ENCODE measurements around the gene PLXDC2. TPM values are rescaled to one million over a fixed set of nuclear protein-coding genes. Genes with fewer than 3 reads are reported as not detected.

PLXDC2 gene
- total RNA-seq, 1 experiment from 2014 or later = 0.20 TPM

GRCh38 chr10:20156511-20156910 lies 340.3 kb downstream of the PLXDC2 start:
- intact Hi-C loops (cut with micrococcal nuclease) = no loop called here
- H3K9me3 ChIP-seq (ENCODE audit: control insufficient read depth in 1 of 2, insufficient read depth in 1 of 2, low read depth in 1 of 2, low read length in 2 of 2) = peaks cover 8 to 17% of the 10 kb centered on the region in 2 experiments; a peak in 2 of 4 replicates
- no peaks in the 10 kb centered on the region for H3K36me3 ChIP-seq (ENCODE audit: control insufficient read depth in 1 of 2, insufficient read depth in 2 of 2, low read length in 2 of 2)
- ATAC-seq (no peak), DNase-seq (ENCODE audit: low read depth, low spot score) (no peak)
- ChIA-PET RAD21 (ENCODE audit: low non-redundant PET in 1 of 2, low total read pairs in 2 of 2, uncharacterized antibody in 2 of 2, unreplicated experiment in 2 of 2) (no interaction called here), CTCF (no interaction called here), POLR2A (no interaction called here)
- TF ChIP-seq CTCF (IDR thresholded peaks at IDR 0.05 in 2 of 3, conservative IDR thresholded peaks at IDR 0.05 in 1 of 3; ENCODE audit: borderline replicate concordance in 1 of 3, insufficient read depth in 1 of 3, low read depth in 2 of 3, low read length in 2 of 3) (no peak), EZH2phosphoT487 (IDR thresholded peaks at IDR 0.05; ENCODE audit: borderline replicate concordance) (no peak), EGR1 (IDR thresholded peaks at IDR 0.05; ENCODE audit: low read depth) (no peak), ZFX (IDR thresholded peaks at IDR 0.05) (no peak), RAD21 (IDR thresholded peaks at IDR 0.05; ENCODE audit: low read depth) (no peak), YY1 (IDR thresholded peaks at IDR 0.05; ENCODE audit: extremely low read depth, insufficient replicate concordance, low read depth, low read length) (no peak), CBX3 (IDR thresholded peaks at IDR 0.05; ENCODE audit: low read depth) (no peak), JUND (IDR thresholded peaks at IDR 0.05) (no peak), SRF (IDR thresholded peaks at IDR 0.05; ENCODE audit: low read depth) (no peak), ZBTB33 (IDR thresholded peaks at IDR 0.05; ENCODE audit: extremely low read depth, insufficient replicate concordance, low read length) (no peak), REST (IDR thresholded peaks at IDR 0.05; ENCODE audit: low read depth) (no peak), POLR2A (IDR thresholded peaks at IDR 0.05; ENCODE audit: borderline replicate concordance, extremely low read depth, insufficient read depth, insufficient read length) (no peak), EZH2 (IDR thresholded peaks at IDR 0.05) (no peak), TCF7L2 (IDR thresholded peaks at IDR 0.05; ENCODE audit: borderline replicate concordance, extremely low read depth, insufficient read depth, insufficient read length) (no peak), ELF1 (IDR thresholded peaks at IDR 0.05; ENCODE audit: borderline replicate concordance, low read depth) (no peak)
- no peak overlapping the region for H2AFZ ChIP-seq (ENCODE audit: low read depth, low read length, poor library complexity, severe bottlenecking)
- H3K79me2 ChIP-seq (ENCODE audit: insufficient read depth, low read length) = no peaks in the 10 kb centered on the region
- no peaks in the 10 kb centered on the region for H3K9me2 ChIP-seq (ENCODE audit: insufficient read depth)
- BruUV-seq (replicated peaks) = no TSS peak
- no peak overlapping the region for H3K27ac ChIP-seq (ENCODE audit: low read depth, low read length)
- H3K4me2 ChIP-seq (ENCODE audit: low read length) = no peak overlapping the region
- H3K27me3 ChIP-seq (ENCODE audit: insufficient read depth, low read length) = no peaks in the 10 kb centered on the region
- no peak overlapping the region for H3K9ac ChIP-seq (ENCODE audit: low read length)
- H4K20me1 ChIP-seq (ENCODE audit: insufficient read depth) = no peaks in the 10 kb centered on the region
- no peaks in the 10 kb centered on the region for H3K4me1 ChIP-seq (ENCODE audit: control insufficient read depth in 1 of 2, insufficient read depth in 2 of 2, low read length in 2 of 2)
- H3K4me3 ChIP-seq (replicated peaks in 1 of 2; ENCODE audit: low read depth in 1 of 2, low read length in 2 of 2) = no peak overlapping the region

Data from HCT116 (cell line).